ENCODE results near the gene VENTX.

Gene VENTX

DNA sequence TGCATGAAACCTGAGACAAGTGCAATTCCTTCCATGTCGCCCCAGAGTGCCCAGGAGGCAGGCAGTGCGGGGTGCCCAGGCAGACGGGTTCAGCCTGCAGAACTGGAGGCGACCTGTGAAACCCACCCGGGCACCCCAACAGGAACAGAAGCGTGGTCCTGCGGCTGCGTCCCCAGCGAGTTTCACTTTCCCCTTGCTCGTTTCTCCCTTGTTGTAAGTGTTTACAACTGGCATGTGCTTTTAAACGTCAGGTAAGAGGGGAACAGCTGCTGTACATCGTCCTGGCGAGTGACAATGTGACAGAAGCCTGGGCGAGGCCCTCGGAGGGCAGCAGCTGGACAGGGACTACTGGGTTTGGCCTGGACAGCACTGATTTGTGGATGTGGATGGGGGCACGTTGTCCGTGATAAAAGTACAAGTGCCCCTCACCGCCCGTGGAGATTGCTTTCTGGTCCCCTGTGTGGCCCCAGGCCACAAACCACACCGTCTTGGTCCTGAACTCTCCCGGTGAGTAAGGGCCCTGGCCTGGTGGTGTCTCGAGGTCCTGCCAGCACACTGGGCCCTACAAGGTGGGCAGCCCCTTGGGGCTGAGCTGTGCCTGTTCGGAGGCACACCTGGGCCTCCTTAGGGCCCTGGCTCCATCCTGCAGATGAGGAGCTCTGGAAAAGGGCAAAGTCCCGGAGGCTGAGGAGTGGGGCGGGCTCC lies 4.0 kb downstream of the VENTX start:
- no peak for TF ChIP-seq TEAD4 (IDR thresholded peaks at IDR 0.05)
- TF ChIP-seq CREB1 (IDR thresholded peaks at IDR 0.05; ENCODE audit: low read depth), result no peak
- TF ChIP-seq, protein P1, sequence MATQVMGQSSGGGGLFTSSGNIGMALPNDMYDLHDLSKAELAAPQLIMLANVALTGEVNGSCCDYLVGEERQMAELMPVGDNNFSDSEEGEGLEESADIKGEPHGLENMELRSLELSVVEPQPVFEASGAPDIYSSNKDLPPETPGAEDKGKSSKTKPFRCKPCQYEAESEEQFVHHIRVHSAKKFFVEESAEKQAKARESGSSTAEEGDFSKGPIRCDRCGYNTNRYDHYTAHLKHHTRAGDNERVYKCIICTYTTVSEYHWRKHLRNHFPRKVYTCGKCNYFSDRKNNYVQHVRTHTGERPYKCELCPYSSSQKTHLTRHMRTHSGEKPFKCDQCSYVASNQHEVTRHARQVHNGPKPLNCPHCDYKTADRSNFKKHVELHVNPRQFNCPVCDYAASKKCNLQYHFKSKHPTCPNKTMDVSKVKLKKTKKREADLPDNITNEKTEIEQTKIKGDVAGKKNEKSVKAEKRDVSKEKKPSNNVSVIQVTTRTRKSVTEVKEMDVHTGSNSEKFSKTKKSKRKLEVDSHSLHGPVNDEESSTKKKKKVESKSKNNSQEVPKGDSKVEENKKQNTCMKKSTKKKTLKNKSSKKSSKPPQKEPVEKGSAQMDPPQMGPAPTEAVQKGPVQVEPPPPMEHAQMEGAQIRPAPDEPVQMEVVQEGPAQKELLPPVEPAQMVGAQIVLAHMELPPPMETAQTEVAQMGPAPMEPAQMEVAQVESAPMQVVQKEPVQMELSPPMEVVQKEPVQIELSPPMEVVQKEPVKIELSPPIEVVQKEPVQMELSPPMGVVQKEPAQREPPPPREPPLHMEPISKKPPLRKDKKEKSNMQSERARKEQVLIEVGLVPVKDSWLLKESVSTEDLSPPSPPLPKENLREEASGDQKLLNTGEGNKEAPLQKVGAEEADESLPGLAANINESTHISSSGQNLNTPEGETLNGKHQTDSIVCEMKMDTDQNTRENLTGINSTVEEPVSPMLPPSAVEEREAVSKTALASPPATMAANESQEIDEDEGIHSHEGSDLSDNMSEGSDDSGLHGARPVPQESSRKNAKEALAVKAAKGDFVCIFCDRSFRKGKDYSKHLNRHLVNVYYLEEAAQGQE (IDR thresholded peaks at IDR 0.05; ENCODE audit: low read depth), result peak; percentile 28; the same call in 1 of the 2 replicates

GRCh38 chr10:133242611-133243356 lies 5.1 kb downstream of the VENTX start:
- TF ChIP-seq, protein P2, sequence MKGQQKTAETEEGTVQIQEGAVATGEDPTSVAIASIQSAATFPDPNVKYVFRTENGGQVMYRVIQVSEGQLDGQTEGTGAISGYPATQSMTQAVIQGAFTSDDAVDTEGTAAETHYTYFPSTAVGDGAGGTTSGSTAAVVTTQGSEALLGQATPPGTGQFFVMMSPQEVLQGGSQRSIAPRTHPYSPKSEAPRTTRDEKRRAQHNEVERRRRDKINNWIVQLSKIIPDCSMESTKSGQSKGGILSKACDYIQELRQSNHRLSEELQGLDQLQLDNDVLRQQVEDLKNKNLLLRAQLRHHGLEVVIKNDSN (IDR thresholded peaks at IDR 0.05), result peak; percentile 65
- TF ChIP-seq, protein P1 (IDR thresholded peaks at IDR 0.05; ENCODE audit: low read depth), result no peak
- no peak for TF ChIP-seq NFIC (IDR thresholded peaks at IDR 0.05)

- TF ChIP-seq, protein P1 (IDR thresholded peaks at IDR 0.05; ENCODE audit: low read depth), result no peak
- TF ChIP-seq EGR1 (IDR thresholded peaks at IDR 0.05) (no peak), TAF1 (IDR thresholded peaks at IDR 0.05; ENCODE audit: low read depth) (no peak), TEAD4 (IDR thresholded peaks at IDR 0.05) (no peak), TCF12 (IDR thresholded peaks at IDR 0.05; ENCODE audit: low read depth) (no peak), CREB1 (IDR thresholded peaks at IDR 0.05; ENCODE audit: low read depth) (no peak), CEBPB (IDR thresholded peaks at IDR 0.05) (no peak), YY1 (IDR thresholded peaks at IDR 0.05; ENCODE audit: low read depth) (no peak), RAD21 (IDR thresholded peaks at IDR 0.05; ENCODE audit: low read depth) (no peak), ZBTB7A (IDR thresholded peaks at IDR 0.05; ENCODE audit: low read depth) (no peak), EP300 (IDR thresholded peaks at IDR 0.05; ENCODE audit: borderline replicate concordance) (no peak), NFIC (IDR thresholded peaks at IDR 0.05) (no peak), FOXM1 (IDR thresholded peaks at IDR 0.05; ENCODE audit: borderline replicate concordance, low read depth) (no peak)
- TF ChIP-seq, protein P3, sequence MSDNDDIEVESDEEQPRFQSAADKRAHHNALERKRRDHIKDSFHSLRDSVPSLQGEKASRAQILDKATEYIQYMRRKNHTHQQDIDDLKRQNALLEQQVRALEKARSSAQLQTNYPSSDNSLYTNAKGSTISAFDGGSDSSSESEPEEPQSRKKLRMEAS (IDR thresholded peaks at IDR 0.05), result no peak
- TF ChIP-seq, protein P2 (IDR thresholded peaks at IDR 0.05), result no peak
These were observed 5.9 kb downstream of the VENTX start for GRCh38 chr10:133243593-133243992.

DNA sequence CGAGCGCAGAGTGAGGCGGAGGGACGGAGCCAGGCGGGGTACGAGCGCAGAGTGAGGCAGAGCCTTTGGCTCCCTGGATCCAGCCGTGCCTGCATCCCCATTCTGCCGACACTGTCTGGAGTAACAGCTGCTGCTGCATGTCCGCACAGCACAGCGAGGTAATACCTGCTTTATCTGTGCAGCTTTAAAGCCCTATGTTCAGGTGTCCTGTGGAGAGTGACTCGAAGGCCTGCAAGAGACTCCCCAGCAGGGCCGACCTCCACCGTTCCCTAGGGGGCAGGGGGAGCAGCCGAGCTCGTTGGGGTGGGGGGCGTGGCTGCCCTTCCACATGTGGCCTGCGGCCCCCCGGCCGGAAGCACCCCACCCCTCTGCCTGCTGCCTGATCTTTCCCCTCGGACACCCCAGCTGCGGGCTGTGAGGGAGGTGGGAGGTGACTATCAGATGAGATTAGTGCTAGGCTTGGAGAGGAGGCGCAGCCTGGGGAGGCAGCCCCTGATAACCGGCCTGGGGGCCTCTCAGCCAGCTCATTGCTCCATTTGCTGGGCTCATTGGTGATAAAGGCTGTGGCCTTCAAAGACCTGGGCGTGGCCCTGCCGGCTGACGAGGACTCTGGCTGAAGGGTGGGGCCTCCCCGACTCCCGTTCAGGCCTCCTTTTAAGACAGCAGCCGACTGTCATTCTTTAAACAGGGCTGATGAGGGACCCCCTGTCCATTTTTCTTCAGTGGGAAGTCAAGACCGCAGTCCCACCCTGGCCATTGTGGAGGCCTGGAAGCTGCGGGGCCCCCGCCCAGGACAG lies 8.0 kb downstream of the VENTX start:
- TF ChIP-seq EGR1 (IDR thresholded peaks at IDR 0.05), result no peak
- no peak for TF ChIP-seq RAD21 (IDR thresholded peaks at IDR 0.05; ENCODE audit: low read depth)
- TF ChIP-seq YY1 (IDR thresholded peaks at IDR 0.05; ENCODE audit: low read depth), result no peak
- TF ChIP-seq CEBPB (IDR thresholded peaks at IDR 0.05), result no peak
- no peak for TF ChIP-seq NFIC (IDR thresholded peaks at IDR 0.05)
- no peak for TF ChIP-seq TCF12 (IDR thresholded peaks at IDR 0.05; ENCODE audit: low read depth)
- no peak for TF ChIP-seq ZBTB7A (IDR thresholded peaks at IDR 0.05; ENCODE audit: low read depth)
- TF ChIP-seq, protein P2 (IDR thresholded peaks at IDR 0.05), result no peak
- TF ChIP-seq TEAD4 (IDR thresholded peaks at IDR 0.05), result no peak
- no peak for TF ChIP-seq FOXM1 (IDR thresholded peaks at IDR 0.05; ENCODE audit: borderline replicate concordance, low read depth)
- no peak for TF ChIP-seq EP300 (IDR thresholded peaks at IDR 0.05; ENCODE audit: borderline replicate concordance)
- TF ChIP-seq, protein P1 (IDR thresholded peaks at IDR 0.05; ENCODE audit: low read depth), result no peak
- no peak for TF ChIP-seq TAF1 (IDR thresholded peaks at IDR 0.05; ENCODE audit: low read depth)
- TF ChIP-seq, protein P3 (IDR thresholded peaks at IDR 0.05), result no peak
- no peak for TF ChIP-seq CREB1 (IDR thresholded peaks at IDR 0.05; ENCODE audit: low read depth)

Data from Ishikawa (cell line).